GM19452 (cell line): Measurements from ENCODE around the gene NRXN2.
"Not testable (repeated sequence)": the region's sequence is repeated elsewhere in the genome, so short reads cannot be mapped to it uniquely, and the experiment has no call there.

Experiments used
- ATAC-seq: cut with Tn5 transposase; IDR thresholded peaks from one replicate; pipeline ENCODE4 v1.9.1; 2021; ENCODE audit not compliant: unreplicated experiment

NRXN2 gene

DNA sequence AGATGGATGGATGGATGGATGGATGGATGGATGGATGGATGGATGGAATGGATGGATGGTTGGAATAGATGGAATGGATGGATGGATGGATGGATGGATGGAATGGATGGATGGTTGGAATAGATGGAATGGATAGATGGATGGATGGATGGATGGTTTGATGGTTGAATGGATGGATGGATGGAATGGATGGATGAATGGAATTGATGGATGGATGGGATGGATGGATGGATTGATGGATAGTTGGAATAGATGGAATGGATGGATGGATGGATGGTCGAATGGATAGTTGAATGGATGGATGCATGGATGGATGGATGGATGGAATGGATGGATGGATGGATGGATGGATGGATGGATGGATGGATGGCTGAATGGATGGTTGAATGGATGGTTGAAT is 127.1 kb downstream of the NRXN2 start:
- not testable (repeated sequence) for ATAC-seq

DNA sequence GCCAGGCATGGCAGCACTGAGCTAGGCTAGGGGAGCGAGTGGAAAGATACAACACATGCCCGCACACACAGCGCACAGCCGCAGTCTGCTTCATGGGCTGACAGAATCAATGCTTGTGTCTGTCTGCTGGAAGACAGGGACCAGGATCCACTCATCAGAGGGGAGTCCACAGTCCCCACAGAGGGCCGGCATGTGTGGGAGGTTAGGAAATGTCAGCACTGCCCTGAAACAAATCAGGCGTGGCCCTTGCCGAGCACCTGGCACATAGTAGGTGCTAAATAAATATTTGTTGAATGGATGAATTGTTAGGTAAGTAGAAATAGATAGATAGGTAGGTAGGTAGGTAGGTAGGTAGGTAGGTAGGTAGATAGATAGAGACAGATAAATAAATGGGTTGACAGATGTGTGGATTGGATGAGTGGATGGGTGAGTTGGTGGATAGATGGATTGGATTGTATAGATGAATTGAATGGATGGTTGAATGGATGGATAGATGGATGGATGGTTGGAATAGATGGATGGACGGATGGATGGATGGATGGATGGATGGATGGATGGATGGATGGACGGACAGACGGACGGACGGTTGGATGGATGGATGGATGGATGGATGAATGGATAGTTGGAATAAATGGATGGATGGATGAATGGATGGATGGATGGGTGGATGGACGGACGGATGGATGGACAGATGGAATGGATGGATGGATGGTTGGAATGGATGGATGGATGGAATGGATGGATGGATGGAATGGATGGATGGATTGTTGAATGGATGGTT is 128.6 kb downstream of the NRXN2 start:
- no peak for ATAC-seq

DNA sequence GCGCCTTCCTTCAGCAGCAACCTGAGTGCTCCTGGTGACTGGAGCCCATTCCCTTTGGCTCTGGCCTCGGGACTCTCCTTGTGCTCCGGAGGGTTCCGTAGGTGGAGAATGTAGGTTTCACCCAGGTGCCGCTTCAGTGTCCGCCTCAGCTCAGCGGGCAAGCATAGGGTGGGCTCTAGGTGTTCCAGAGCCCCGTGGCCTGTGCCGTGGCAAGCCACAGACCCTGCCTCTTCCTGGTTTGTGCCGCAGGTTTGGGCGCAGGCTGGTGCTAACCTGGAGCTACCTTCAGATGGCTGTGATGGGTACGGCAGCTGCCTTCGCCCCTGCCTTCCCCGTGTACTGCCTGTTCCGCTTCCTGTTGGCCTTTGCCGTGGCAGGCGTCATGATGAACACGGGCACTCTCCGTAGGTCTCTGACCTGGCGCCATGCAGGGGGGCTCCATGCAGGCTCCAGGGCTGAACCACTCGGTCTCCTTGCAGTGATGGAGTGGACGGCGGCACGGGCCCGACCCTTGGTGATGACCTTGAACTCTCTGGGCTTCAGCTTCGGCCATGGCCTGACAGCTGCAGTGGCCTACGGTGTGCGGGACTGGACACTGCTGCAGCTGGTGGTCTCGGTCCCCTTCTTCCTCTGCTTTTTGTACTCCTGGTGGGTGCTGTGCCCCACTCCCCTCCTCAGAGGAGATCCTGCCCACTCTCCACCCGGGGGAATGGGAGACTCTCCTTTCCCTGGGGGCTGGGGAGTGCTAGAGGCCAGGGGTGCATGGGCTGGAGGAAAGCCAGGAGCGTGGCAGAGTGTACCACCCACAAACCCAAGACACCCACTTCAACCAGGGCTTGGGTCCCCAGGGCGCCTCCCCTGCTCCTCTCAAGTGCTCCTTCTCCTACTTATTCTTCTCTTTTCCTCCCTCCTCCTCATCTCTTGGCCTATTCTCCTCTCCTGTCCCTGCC is 129.6 kb downstream of the NRXN2 start:
- ATAC-seq: no peak

DNA sequence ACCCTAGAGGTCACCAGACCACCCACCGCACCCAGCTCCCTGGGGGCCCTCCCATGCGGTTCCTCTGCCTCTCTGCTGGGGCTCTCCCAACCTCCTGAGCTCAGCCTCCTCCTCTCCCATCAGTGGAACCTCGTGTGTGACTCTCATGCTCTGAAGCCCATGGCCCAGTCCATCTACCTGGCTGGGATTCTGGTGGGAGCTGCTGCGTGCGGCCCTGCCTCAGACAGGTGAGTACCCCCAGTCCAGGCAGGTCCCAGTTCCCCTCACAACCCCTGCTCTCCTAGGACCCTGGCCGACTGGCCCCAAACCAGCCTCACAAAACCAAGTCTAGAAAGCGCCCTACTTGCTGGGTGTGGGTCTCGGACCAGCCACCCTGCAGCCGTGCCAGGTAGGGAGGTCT is 130.3 kb downstream of the NRXN2 start:
- ATAC-seq: no peak

DNA sequence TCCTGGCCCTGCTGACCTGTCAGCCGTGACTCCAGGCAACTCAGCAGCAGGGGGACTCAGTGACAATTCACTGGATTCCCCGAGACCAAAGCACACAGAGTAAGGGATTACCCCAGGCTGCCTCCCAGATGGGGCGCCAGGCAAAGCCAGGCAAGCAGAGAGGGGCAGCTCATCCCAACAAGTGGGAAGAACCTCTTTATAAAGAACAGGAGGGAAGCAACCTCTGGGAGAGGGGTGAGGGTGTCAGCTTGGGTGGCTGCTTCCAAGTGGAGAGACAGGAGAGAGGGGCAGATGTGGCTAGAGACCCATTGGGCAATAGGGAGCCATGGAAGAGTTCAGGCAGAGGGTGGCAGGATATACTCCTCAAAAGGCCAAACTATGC is 130.8 kb downstream of the NRXN2 start:
- ATAC-seq: no peak

DNA sequence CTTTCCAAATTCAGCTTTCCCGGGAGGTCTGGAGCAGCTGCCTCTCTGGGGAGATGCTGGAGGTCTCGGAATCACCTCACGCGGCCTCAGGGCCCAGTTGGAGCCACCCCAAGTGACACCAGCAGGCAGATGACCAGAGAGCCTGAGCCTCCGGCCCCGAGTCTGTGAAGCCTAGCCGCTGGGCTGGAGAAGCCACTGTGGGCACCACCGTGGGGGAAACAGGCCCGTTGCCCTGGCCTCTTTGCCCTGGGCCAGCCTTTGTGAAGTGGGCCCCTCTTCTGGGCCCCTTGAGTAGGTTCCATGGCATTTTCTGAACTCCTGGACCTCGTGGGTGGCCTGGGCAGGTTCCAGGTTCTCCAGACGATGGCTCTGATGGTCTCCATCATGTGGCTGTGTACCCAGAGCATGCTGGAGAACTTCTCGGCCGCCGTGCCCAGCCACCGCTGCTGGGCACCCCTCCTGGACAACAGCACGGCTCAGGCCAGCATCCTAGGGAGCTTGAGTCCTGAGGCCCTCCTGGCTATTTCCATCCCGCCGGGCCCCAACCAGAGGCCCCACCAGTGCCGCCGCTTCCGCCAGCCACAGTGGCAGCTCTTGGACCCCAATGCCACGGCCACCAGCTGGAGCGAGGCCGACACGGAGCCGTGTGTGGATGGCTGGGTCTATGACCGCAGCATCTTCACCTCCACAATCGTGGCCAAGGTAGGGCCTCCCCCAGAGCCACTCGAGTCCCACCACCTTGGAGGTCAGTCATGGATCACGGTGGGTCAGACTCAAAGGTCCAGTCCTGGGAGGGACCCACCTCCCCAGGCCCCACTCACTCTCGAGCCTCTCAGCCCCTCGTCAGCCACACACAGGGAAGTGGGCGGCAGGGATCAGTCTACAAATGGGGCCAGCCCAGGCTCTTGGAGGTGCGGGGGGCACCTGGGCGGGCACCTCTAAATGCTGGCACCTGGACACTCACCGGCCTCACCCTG is 131.5 kb downstream of the NRXN2 start:
- no peak for ATAC-seq

DNA sequence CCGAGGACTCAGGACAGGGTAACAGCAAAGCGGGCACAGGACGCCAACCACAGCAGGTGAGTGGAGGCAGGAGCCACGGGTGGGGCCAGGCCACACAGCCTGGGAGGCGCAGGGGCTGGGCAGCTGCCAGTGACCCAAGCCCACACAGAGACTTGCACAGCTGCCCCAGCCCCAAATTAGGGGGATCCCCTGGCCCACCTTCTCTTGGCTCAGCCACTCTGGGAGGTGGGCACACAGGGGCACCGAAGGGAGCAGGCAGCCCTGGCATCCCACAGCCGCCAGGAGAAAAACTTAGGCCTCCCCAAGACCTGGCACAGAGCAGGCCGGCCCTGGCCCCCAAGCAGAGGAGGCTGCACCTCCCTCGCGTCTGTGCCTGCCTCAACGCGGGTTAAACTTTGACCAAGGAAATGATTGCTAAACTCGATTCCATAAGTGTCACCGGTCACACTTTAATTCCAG is 132.2 kb downstream of the NRXN2 start, which contains the start of gene SLC22A12:
SLC22A12 (plus strand) TSS at position 458 of the 459 bp plus-strand sequence. CDS start 337 bp downstream, outside the sequence.
- no peak for ATAC-seq

DNA sequence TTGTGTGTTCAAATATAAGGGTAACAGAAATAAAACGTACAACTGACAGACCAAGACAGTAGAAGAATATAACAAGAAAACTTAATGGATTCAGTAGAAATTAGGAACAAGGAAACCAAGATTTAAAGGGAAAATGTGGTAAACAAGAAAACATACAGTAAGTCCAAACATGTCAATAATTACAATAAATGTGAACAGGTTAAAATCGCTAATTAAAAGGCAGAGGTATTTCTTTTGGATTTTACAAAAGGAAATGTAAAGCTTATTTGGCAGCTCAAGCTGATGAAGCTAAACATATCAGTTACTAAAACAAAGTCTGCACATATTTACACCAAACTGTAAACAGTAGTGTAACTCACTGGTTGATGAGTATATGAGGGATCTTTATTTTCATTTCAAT is 134.3 kb downstream of the NRXN2 start:
- no peak for ATAC-seq

DNA sequence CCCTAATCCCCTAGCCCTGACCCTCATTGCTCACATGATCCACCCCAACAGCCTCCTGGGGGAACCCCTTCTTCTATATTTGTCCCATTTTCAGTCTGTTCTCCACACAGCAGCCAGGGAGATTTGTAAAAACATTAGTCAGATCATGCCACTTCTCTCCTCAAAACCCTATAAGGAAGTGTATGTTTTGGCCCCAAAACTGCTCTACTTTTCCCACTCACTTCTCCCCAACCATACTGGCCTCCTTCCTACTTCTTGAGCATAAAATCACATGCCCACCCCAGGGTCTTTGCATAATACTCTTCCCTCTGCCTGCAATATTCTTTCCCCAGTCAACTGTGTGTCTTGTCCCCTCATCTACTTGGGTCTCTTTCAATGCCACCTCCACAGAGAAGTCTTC is 136.6 kb downstream of the NRXN2 start:
- no peak for ATAC-seq

DNA sequence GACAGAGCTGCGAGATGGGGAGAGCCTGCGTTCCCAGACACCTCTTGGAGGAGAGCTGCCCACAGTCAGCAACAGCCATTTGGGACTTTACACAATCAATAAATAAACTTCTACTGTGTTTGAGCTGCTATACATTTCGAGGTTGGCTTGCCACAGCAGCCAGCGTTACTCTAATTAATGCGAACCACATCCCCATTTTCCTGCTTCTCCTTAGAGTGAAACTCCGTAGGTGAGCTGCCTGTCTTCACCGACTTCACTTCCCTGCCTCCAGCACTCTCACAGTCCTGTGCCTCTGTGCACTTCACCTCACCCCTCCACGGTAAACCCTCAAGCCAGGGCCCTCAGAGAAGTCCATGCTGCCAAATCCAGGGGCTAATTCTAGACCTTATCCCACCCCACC is 137.8 kb downstream of the NRXN2 start:
- ATAC-seq: no peak

DNA sequence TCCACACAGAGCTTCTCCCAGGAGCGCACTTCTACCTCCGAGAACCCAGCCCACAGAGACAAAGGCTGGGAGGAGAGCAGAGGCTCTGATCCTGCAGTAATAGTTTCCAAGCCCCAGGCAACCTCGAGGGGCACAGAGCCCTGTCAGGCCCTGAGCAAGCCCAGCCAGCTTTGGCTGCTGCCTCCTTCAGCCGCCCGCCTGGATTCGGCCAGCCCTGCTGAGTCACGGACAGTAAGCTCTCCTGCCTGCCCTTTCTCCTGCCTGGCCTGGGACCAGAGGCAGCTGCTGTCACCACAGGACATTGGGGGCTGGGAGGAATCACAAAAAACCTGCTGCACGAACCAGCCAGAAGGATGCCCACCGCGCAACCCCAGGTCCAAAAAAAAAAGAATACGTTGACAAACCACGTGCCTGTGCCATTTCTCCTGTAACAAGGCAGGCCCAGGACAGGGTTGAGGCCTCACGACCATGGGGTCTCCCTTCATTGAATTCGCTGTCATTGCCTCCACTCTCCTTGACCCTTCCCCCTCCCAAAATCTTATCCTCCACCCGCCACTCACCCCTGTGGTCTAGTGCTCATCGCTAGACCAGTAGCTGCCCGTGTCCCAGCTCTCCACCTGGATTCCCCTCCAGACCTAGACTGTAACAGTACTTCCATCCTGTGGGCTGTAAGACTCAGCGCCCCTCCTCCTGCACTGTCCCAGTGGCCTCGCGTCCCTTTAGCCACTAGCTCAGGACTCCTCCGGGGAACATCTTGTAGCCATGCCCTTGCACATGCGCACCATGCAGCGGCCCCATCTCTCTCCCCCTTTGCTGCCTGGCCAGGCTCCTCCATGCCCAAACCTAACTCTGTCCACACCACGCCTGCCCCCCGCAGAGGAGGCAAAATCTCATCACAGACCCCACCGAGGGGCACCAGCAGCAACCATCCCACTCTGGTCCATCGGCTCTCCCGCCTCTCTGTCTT is 139.4 kb downstream of the NRXN2 start:
- no peak for ATAC-seq

DNA sequence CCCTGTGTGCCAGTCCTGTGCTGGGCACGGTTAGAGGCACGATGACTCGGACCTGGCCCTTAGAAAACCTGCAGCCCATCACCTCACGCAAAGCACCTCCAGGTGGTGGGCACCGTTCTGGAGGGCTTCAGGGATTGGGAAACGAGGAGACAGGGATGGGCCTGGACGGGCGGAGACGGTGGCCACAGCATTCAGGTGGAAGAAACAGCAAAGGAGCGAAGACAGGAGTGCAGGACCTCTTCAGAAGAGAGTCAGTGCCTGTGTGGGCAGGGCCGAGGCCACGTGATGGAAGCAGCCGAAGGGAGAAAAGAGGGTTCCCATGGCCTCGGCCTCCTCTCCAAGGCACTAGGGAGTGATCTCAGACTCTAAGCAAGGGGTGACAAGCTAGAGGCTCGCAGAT is 140.1 kb downstream of the NRXN2 start:
- no peak for ATAC-seq

DNA sequence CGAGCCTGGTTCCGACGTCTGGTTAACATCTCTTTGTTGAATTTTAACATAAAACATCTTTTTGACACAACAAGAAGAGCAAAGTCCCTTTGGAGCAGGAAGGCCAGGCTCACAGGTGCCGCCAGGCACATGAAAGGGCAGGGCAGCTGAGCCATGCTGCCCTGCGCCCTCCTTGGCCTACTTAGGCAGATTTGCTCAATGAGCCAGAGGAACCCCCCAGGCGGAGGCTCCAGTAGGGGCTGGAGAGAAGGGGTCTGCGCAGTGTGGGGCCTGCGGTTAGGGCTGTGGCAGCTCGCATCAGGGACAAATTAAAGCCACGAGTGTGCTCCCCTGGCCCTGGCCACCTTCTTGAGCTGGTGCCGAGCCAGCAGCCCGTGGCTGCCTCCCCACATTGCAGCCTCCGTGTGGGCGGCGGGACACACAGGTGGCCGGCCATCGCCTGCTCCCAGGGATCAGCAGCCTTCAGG is 141.9 kb downstream of the NRXN2 start:
- ATAC-seq: no peak

DNA sequence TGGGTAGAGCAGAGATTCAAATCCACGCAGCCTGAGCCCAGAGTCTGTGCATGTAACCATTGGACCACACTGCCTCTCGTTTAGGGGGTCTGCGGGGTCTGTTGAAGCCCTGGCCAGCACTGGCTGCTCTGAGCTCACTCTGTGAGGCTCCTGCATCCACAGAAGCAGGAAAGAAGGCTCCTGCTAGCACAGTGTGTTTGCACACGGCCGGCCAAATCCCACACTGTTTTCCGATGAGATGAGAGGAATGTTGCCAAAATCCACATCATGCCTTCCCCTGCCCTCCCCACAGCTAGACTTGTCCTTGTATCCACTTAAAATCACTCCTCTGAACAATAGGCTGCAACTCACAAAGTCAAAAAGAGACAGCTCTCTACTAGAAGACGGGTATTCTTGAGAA is 142.6 kb downstream of the NRXN2 start:
- ATAC-seq: no peak

DNA sequence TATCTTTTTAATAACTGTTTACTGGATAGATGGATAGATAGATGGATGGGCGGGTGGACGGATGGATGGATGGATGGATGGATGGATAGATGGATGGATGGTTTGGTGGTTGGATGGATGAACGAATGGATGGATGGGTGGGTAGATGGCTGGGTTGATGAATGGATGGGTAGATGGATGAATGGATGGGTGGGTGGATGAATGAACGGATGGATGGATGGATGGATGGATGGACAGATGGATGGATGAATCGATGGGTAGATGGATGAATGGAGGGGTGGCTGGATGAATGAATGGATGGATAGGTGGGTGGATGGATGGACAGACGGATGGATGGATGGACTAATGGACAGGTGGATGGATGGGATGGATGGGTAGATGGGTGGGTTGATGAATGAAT is 145.8 kb downstream of the NRXN2 start:
- no peak for ATAC-seq

DNA sequence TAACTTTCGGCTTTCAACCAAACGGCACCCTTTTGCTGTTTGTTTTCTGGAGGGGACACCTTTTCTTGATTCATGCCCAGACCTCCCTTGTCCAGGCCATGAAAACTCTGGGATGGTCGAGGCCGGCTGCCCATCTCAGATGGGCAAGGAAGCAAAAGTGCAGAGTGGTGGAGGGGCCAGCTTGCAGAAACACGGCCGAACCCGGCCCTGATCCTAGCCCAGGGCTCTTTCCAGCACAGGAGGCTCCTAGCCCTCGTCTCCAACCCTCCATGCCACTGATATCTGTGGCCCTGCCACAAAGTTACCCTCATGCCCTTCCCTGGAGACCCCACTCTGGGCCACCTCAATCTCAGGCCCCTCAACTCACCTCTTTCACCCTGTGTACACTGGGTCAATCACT is 150.9 kb downstream of the NRXN2 start:
- no peak for ATAC-seq

DNA sequence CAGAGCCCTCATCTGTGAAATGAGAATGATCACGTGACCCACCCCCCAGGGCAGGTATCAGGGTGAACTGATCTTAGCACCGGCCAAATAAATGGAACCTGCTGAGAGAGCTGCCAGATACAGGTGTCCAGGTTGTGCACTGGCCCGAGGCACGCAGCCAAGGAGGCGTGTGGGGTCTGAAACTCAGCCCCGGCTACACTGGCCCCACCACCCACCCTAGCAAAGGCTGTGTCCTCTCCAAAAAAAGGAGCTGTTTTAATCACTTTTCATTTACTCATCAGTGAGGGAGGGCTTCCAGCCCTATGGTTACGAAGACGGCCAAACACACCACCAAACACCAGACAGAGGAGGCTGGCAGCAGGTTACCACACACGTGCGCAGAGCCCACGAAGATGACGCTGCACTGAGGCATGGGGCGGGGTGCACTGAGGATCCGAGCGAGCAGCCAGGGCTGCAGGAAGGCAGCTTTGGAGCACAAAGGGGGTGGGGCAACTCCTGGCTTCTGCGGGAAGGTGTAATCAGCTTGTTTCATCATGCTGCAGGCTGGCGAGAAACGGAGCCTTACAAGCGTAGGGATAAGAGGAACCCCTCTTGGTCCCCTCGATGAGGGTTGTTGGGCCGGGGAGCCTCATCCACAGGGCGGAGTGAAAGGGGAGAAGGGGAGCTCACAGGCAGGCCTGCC is 151.4 kb downstream of the NRXN2 start:
- ATAC-seq: no peak

DNA sequence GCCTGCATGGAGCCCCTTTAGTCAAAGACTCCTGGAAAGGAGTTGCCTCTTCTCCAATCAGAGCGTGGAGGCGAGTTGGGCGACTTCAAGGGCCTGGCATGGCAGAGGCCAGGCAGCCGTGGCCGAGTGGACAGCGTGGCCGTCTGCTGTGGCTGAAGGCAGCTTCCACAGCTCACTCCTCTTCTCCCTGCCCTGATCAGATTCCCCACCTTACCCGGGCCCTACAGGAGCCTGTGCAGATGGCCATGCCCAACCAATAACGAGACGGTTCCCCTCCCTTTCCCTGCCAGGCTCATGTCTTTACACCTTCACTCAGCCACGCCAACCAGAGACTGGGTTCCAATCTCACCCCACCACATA is 152.0 kb downstream of the NRXN2 start:
- no peak for ATAC-seq

DNA sequence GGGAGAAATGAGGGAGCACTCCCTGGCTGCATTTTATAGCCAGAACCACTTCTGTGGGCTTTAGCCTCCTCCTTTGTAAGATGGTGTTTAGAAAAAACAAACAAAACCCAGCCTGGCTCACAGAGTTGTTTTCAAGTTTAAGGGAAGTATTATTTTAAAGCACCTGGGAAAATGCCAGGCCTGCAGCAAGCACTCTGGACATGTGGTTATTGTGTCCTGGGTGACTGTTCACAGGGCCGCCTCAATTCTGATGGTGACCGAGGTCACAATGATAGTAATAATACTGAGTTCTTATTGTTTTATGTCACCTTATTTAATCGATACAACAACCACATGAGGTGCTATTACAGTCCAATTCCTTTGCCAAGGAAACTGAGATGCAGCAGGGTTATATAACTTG is 152.7 kb downstream of the NRXN2 start:
- no peak for ATAC-seq
